Gastroesophageal sphincter (tissue), 3 donors: Measurements from ENCODE around the gene ACCSL.

Experiments used
- POLR2A ChIP-seq, 2 donors: fragments of 450-650 bp; IDR thresholded peaks; one replicate each; pipeline ENCODE4 v1.6.1; 2017; ENCODE audit warnings: antibody characterized with exemption in 2 of 2, mild to moderate bottlenecking in 2 of 2, moderate library complexity in 1 of 2
- POLR2AphosphoS5 ChIP-seq: sonication (generic); formaldehyde crosslinking; IDR thresholded peaks from one replicate; pipeline ENCODE4 v1.6.1; 2017; ENCODE audit warnings: antibody characterized with exemption
- TF ChIP-seq, protein P1 (sequence below), 4 experiments: fragments of 200-600 bp in 2 of 4; fragments of 450-650 bp in 2 of 4; sonication (generic) in 1 of 4; IDR thresholded peaks; one replicate each; pipeline ENCODE4 v1.5.1; 2017 to 2019; ENCODE audit warnings: antibody characterized with exemption in 4 of 4, mild to moderate bottlenecking in 2 of 4, moderate library complexity in 2 of 4

DNA sequence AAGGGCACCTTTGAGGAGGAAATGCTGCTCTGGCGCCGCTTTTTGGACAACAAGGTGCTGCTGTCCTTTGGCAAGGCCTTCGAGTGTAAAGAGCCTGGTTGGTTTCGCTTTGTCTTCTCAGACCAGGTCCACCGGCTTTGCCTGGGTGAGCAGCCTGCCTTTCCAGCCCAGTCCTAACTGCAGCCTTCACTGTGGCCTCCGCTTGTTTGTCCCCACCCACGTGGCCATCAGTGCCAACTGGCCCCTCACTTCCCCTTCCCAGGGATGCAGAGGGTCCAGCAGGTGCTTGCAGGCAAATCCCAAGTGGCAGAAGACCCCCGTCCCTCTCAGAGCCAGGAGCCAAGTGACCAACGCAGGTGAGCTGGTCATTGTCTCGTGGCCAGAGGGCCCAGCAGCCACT, 35.7 kb downstream of the ACCSL start:
- TF ChIP-seq, protein P1, sequence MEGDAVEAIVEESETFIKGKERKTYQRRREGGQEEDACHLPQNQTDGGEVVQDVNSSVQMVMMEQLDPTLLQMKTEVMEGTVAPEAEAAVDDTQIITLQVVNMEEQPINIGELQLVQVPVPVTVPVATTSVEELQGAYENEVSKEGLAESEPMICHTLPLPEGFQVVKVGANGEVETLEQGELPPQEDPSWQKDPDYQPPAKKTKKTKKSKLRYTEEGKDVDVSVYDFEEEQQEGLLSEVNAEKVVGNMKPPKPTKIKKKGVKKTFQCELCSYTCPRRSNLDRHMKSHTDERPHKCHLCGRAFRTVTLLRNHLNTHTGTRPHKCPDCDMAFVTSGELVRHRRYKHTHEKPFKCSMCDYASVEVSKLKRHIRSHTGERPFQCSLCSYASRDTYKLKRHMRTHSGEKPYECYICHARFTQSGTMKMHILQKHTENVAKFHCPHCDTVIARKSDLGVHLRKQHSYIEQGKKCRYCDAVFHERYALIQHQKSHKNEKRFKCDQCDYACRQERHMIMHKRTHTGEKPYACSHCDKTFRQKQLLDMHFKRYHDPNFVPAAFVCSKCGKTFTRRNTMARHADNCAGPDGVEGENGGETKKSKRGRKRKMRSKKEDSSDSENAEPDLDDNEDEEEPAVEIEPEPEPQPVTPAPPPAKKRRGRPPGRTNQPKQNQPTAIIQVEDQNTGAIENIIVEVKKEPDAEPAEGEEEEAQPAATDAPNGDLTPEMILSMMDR (IDR thresholded peaks at IDR 0.05), result no peak
- TF ChIP-seq POLR2AphosphoS5 (no peak), POLR2A (IDR thresholded peaks at IDR 0.05) (no peak)
